ENCODE data around the gene HUWE1.

HUWE1 gene

GRCh38 chrX:53621418-53621986, 65.0 kb downstream of the HUWE1 start:
- no peak overlapping the region for H3K4me3 ChIP-seq (ENCODE audit: low read depth, low read length)
- TF ChIP-seq CTCF (IDR thresholded peaks at IDR 0.05; ENCODE audit: borderline replicate concordance, insufficient read depth, low read depth, low read length): no peak

DNA sequence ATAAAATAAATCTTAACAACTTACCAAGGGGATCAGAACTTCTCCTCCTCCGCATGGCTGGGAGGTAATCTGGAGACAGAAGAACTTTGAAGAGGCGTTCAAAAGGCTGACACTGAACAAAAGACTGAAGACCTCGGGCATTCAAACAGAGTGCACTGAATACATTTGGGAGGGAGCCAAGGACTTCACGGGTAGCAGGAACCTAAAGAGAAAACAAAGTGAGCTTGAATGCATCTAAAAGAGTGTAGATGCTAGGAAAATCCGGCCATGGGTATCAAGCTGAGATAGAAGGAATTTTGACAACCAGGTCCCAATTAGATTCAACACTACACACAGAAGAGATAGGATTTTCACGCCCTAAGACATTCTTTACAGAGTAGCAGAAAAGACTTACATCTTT, 69.6 kb downstream of the HUWE1 start:
- no peak for TF ChIP-seq CTCF (IDR thresholded peaks at IDR 0.05; ENCODE audit: borderline replicate concordance, insufficient read depth, low read depth, low read length)

GRCh38 chrX:53606456-53606855, 80.1 kb downstream of the HUWE1 start:
- TF ChIP-seq CTCF (IDR thresholded peaks at IDR 0.05; ENCODE audit: borderline replicate concordance, insufficient read depth, low read depth, low read length): no peak
- H3K4me3 ChIP-seq (ENCODE audit: low read depth, low read length): no peak overlapping the region

More for the DNA sequence above, 69.6 kb downstream of the HUWE1 start:
- H3K4me3 ChIP-seq (ENCODE audit: low read depth, low read length): no peak overlapping the region

DNA sequence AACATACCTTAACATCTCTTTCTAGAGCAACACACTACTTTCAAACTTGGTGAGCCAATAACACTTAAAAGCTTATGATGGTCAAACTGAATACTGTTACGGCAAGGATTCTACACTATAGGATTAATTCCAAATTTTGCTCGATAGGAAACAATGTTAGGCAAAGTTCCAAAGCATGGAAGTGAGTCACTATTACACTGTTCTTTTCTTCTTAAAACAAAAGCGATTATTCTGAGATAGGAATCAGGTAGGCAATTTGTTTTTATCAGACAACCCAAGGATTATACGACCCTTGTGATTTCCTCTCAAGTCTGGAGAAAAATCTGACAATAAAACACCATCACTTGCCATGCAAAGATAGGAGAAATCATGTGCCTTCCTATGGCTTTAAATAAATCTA, 81.5 kb downstream of the HUWE1 start:
- no peak for TF ChIP-seq CTCF (IDR thresholded peaks at IDR 0.05; ENCODE audit: borderline replicate concordance, insufficient read depth, low read depth, low read length)
- no peak overlapping the region for H3K4me3 ChIP-seq (ENCODE audit: low read depth, low read length)

- TF ChIP-seq CTCF (IDR thresholded peaks at IDR 0.05; ENCODE audit: borderline replicate concordance, insufficient read depth, low read depth, low read length): no peak
- H3K4me3 ChIP-seq (ENCODE audit: low read depth, low read length): no peak overlapping the region
Observed at GRCh38 chrX:53599781-53600396, 86.6 kb downstream of the HUWE1 start.

GRCh38 chrX:53598169-53598568, 88.3 kb downstream of the HUWE1 start:
- no peak for TF ChIP-seq CTCF (IDR thresholded peaks at IDR 0.05; ENCODE audit: borderline replicate concordance, insufficient read depth, low read depth, low read length)
- no peak overlapping the region for H3K4me3 ChIP-seq (ENCODE audit: low read depth, low read length)

DNA sequence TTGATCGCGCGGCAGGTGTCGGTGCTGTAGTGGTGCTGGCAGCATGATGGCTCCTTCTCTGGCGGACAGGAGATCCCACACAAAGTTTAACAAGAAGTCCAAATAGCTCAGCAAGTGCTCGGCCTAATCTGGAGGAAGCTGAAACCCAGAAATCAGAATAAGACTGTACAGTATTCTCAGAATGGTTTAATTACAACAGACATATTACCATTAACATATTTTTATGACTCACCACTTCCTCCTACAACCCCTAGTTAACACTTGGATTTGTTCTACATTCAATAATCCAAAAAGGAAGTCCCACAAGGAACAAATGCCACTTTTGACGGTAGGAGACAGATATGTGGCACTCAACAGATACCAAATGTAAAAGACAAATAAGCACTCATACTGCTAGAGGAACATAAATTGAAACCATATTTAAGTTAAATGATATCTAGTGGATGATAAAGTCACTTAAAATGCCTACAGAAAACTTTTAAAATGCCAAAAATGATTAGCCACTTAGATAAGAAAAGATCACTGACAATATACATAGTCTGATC, 91.2 kb downstream of the HUWE1 start:
- TF ChIP-seq CTCF (IDR thresholded peaks at IDR 0.05; ENCODE audit: borderline replicate concordance, insufficient read depth, low read depth, low read length): no peak

More for the DNA sequence above, 91.2 kb downstream of the HUWE1 start:
- no peak overlapping the region for H3K4me3 ChIP-seq (ENCODE audit: low read depth, low read length)

Data from GM12875 (cell line).